Thoracic aorta (tissue), 2 donors: ENCODE measurements around the gene HCLS1. TPM values are rescaled to one million over a fixed set of nuclear protein-coding genes. Genes with fewer than 3 reads are reported as not detected.
"Not testable (repeated sequence)": the region's sequence is repeated elsewhere in the genome, so short reads cannot be mapped to it uniquely, and the experiment has no call there.

Experiments
- ATAC-seq: fragments of 150-250 bp; one replicate; pipeline ENCODE4 v1.8.0; 2017; ENCODE audit warnings: low read depth; ENCODE audit not compliant: insufficient number of reproducible peaks, low FRiP score
- DNase-seq: peaks from one replicate; pipeline ENCODE4 v3.0.0-alpha.2; 2020; ENCODE audit warnings: low spot score
- H3K27ac ChIP-seq, 2 donors: fragments of 200-600 bp; sonication (generic); 1 replicate in 1 of 2; 2 replicates in 1 of 2; pipeline ENCODE4 v1.5.1; 2016; ENCODE audit warnings: mild to moderate bottlenecking in 2 of 2, moderate library complexity in 2 of 2
- H3K27me3 ChIP-seq: fragments of 200-600 bp; sonication (generic); replicated peaks from 2 replicates; pipeline ENCODE4 v1.6.0; 2016; ENCODE audit warnings: mild to moderate bottlenecking; ENCODE audit not compliant: insufficient read depth
- H3K36me3 ChIP-seq: fragments of 200-600 bp; sonication (generic); one replicate; pipeline ENCODE4 v1.5.1; 2016
- H3K4me1 ChIP-seq, 2 donors: fragments of 200-600 bp; sonication (generic); 1 replicate in 1 of 2; 2 replicates in 1 of 2; pipeline versions ENCODE4 v1.5.1 to v1.6.0; 2016; ENCODE audit warnings: low read depth in 2 of 2, mild to moderate bottlenecking in 1 of 2; ENCODE audit not compliant: control insufficient read depth in 1 of 2
- H3K4me3 ChIP-seq: fragments of 200-600 bp; sonication (generic); 2 replicates; pipeline ENCODE4 v1.5.1; 2016; ENCODE audit warnings: mild to moderate bottlenecking
- H3K9me3 ChIP-seq: fragments of 200-600 bp; sonication (generic); 2 replicates; pipeline ENCODE4 v1.5.1; 2016
- CTCF ChIP-seq: fragments of 200-600 bp; sonication (generic); IDR thresholded peaks from one replicate; pipeline ENCODE4 v1.5.1; 2019; ENCODE audit warnings: antibody characterized with exemption
- total RNA-seq, 2 donors: library from RNA; depleted of rRNA; stranded (reverse); fragments of >200 nt; gene quantifications; one replicate each; pipeline versions ENCODE4 v1.1.0 to v1.2.3, GENCODE V29; 2016

Gene HCLS1
- total RNA-seq, 2 donors from 2014 or later: 85.2 to 94.5 TPM

- no peak for TF ChIP-seq CTCF
- no peak overlapping the region for H3K27ac ChIP-seq
- no peaks in the 10 kb centered on the region for H3K36me3 ChIP-seq
- no peak for ATAC-seq
- no peak overlapping the region for H3K4me3 ChIP-seq
- H3K27me3 ChIP-seq: no peaks in the 10 kb centered on the region
- no peak for DNase-seq
- H3K4me1 ChIP-seq: no peaks in the 10 kb centered on the region
- H3K9me3 ChIP-seq: no peaks in the 10 kb centered on the region
Measured at GRCh38 chr3:121621491-121621890, 39.2 kb downstream of the HCLS1 start.

GRCh38 chr3:121619691-121620090, 41.0 kb downstream of the HCLS1 start:
- no peak for DNase-seq
- Histone ChIP-seq H3K9me3 (no peaks in the 10 kb centered on the region), H3K27ac (no peak overlapping the region), H3K4me3 (no peak overlapping the region), H3K4me1 (no peaks in the 10 kb centered on the region), H3K36me3 (no peaks in the 10 kb centered on the region), H3K27me3 (no peaks in the 10 kb centered on the region)
- TF ChIP-seq CTCF: no peak
- ATAC-seq: no peak

- no peak for TF ChIP-seq CTCF
- Histone ChIP-seq H3K27me3 (no peaks in the 10 kb centered on the region), H3K27ac (no peak overlapping the region), H3K4me3 (no peak overlapping the region), H3K36me3 (no peaks in the 10 kb centered on the region), H3K9me3 (no peaks in the 10 kb centered on the region), H3K4me1 (peaks cover 4 to 8% of the 10 kb centered on the region in 2 donors)
- no peak for ATAC-seq
- no peak for DNase-seq
Measured at GRCh38 chr3:121606106-121606505, 54.6 kb downstream of the HCLS1 start.

- H3K36me3 ChIP-seq: no peaks in the 10 kb centered on the region
- ATAC-seq (no peak), DNase-seq (no peak)
- no peaks in the 10 kb centered on the region for H3K27me3 ChIP-seq
- TF ChIP-seq CTCF: no peak
- H3K4me3 ChIP-seq: no peak overlapping the region
- peaks cover 4 to 12% of the 10 kb centered on the region in 2 donors for H3K4me1 ChIP-seq
- no peak overlapping the region for H3K27ac ChIP-seq
- H3K9me3 ChIP-seq: no peaks in the 10 kb centered on the region
Measured at GRCh38 chr3:121604759-121605158, 55.9 kb downstream of the HCLS1 start.

- TF ChIP-seq CTCF: no peak
- Histone ChIP-seq H3K27ac (no peak overlapping the region), H3K27me3 (no peaks in the 10 kb centered on the region), H3K9me3 (no peaks in the 10 kb centered on the region), H3K4me1 (peaks cover 4 to 12% of the 10 kb centered on the region in 2 donors), H3K4me3 (no peak overlapping the region), H3K36me3 (no peaks in the 10 kb centered on the region)
- no peak for ATAC-seq
- DNase-seq: no peak
Measured at GRCh38 chr3:121601212-121601812, 59.4 kb downstream of the HCLS1 start.

GRCh38 chr3:121599900-121600299, 60.8 kb downstream of the HCLS1 start:
- not testable (repeated sequence) for ATAC-seq, H3K4me3 ChIP-seq, H3K27me3 ChIP-seq, H3K27ac ChIP-seq, H3K9me3 ChIP-seq, H3K36me3 ChIP-seq, DNase-seq
- peaks cover 4 to 12% of the 10 kb centered on the region in 2 donors for H3K4me1 ChIP-seq
